K562 (cell line): Measurements from ENCODE around the gene PCSK2. TPM values are rescaled to one million over a fixed set of nuclear protein-coding genes. Genes with fewer than 3 reads are reported as not detected.

Experiments
- ATAC-seq: fragments of 200-7000 bp; cut with Tn5 transposase; 3 replicates; pipeline ENCODE4 v1.9.1; 2020; ENCODE audit warnings: moderate library complexity
- BruUV-seq: library from RNA; stranded (reverse); fragments of 400-500 nt; replicated peaks from 2 replicates; lab custom pipeline; 2021; lab: Mats Ljungman, UMichigan
- CTCF ChIA-PET: fragments of 300-600 bp; formaldehyde crosslinking; extraction: SDS; loops from one replicate; lab custom pipeline; 2021; ENCODE audit warnings: low intra/inter-chr PET ratio; lab: Yijun Ruan, JAX
- POLR2A ChIA-PET: fragments of 300-600, 350-650 bp; sonication (Branson Sonifier 250); formaldehyde crosslinking; extraction: SDS; loops from one replicate; lab custom pipeline; 2021; ENCODE audit warnings: antibody characterized with exemption, inconsistent platforms; lab: Yijun Ruan, JAX
- DNase-seq, 4 experiments: peaks; one replicate each; pipeline versions ENCODE4 v3.0.0 to v3.0.0-alpha.2; 2011 to 2018; ENCODE audit warnings: low spot score in 3 of 4, mixed read lengths in 3 of 4; ENCODE audit errors: extremely low read depth in 1 of 4
- FAIRE-seq: peaks from 2 replicates; lab custom pipeline; 2011; peaks lifted over from hg19 to GRCh38; lab: Jason Lieb, UNC
- H2AFZ ChIP-seq: 2 replicates; pipeline ENCODE4 v1.6.0; 2011; ENCODE audit warnings: low read depth, low read length, control low read depth, inconsistent platforms
- H3K27ac ChIP-seq: fragments of 200-600 bp; 3 replicates; pipeline ENCODE4 v1.8.0; 2011; ENCODE audit warnings: low read depth, mild to moderate bottlenecking, control low read depth, inconsistent platforms, low read length, moderate library complexity, mixed read lengths; ENCODE audit errors: extremely low read depth
- H3K27me3 ChIP-seq, 2 experiments: fragments of 300-600 bp in 1 of 2; 2 replicates in 1 of 2; 3 replicates in 1 of 2; pipeline versions ENCODE4 v1.6.0 to v1.8.0; 2011; ENCODE audit warnings: inconsistent platforms in 2 of 2, low read length in 2 of 2, mild to moderate bottlenecking in 1 of 2, mixed read lengths in 1 of 2, moderate library complexity in 1 of 2; ENCODE audit not compliant: control insufficient read depth in 2 of 2, insufficient read depth in 2 of 2
- H3K36me3 ChIP-seq: fragments of 300-600 bp; 3 replicates; pipeline ENCODE4 v1.8.0; 2011; ENCODE audit warnings: mild to moderate bottlenecking, low read length, inconsistent platforms; ENCODE audit not compliant: control insufficient read depth, insufficient read depth
- H3K4me1 ChIP-seq, 2 experiments: fragments of 200-600 bp in 1 of 2; replicated peaks in 1 of 2; 2 replicates in 1 of 2; 3 replicates in 1 of 2; pipeline versions ENCODE4 v1.5.1 to v1.8.0; 2011; ENCODE audit warnings: inconsistent platforms in 2 of 2, low read length in 2 of 2, mild to moderate bottlenecking in 1 of 2, mixed read lengths in 1 of 2, moderate library complexity in 1 of 2; ENCODE audit not compliant: control insufficient read depth in 2 of 2, insufficient read depth in 2 of 2
- H3K4me2 ChIP-seq: 2 replicates; pipeline ENCODE4 v1.6.1; 2011; ENCODE audit warnings: low read length, control low read depth, inconsistent platforms, mixed read lengths; ENCODE audit not compliant: insufficient read depth
- H3K4me3 ChIP-seq: fragments of 200-600 bp; sonication (generic), shearing (Covaris generic); 2 replicates; pipeline ENCODE4 v1.5.1; 2016; ENCODE audit warnings: control low read depth, inconsistent platforms
- H3K79me2 ChIP-seq: fragments of 200-600 bp; 3 replicates; pipeline ENCODE4 v1.8.0; 2011; ENCODE audit warnings: low read length, inconsistent platforms; ENCODE audit not compliant: control insufficient read depth, insufficient read depth
- H3K9ac ChIP-seq, 2 experiments: 2 replicates each; pipeline versions ENCODE4 v1.6.0 to v1.6.1; 2011; ENCODE audit warnings: low read depth in 2 of 2, low read length in 2 of 2, control low read depth in 1 of 2, inconsistent platforms in 1 of 2, mild to moderate bottlenecking in 1 of 2, mixed read lengths in 1 of 2; ENCODE audit not compliant: insufficient read depth in 1 of 2
- H3K9me1 ChIP-seq: one replicate; pipeline ENCODE4 v1.6.0; 2011; ENCODE audit warnings: inconsistent platforms, mild to moderate bottlenecking, low read length, moderate library complexity; ENCODE audit not compliant: control insufficient read depth, insufficient read depth
- H3K9me3 ChIP-seq: replicated peaks from 2 replicates; pipeline ENCODE4 v1.5.1; 2011; ENCODE audit warnings: low read depth, low read length, inconsistent platforms; ENCODE audit not compliant: control insufficient read depth, insufficient read depth
- H4K20me1 ChIP-seq: replicated peaks from 2 replicates; pipeline ENCODE4 v1.6.1; 2011; ENCODE audit warnings: low read length, inconsistent platforms, mixed read lengths; ENCODE audit not compliant: control insufficient read depth, insufficient read depth
- CBX2 ChIP-seq: fragments of 200-600 bp; sonication (generic); IDR thresholded peaks from one replicate; pipeline ENCODE4 v1.6.1; 2012; ENCODE audit warnings: mild to moderate bottlenecking, low read length, inconsistent platforms; ENCODE audit not compliant: insufficient read depth, poor library complexity, severe bottlenecking
- DNMT1 ChIP-seq: fragments of 450-650 bp; IDR thresholded peaks from 2 replicates; pipeline ENCODE4 v1.6.1; 2016; ENCODE audit warnings: antibody characterized with exemption, mild to moderate bottlenecking
- GATAD2B ChIP-seq: fragments of 450-650 bp; IDR thresholded peaks from 2 replicates; pipeline ENCODE4 v1.6.1; 2017; ENCODE audit warnings: mild to moderate bottlenecking, borderline replicate concordance
- HDAC2 ChIP-seq: fragments of 450-650 bp; IDR thresholded peaks from 2 replicates; pipeline ENCODE4 v1.6.1; 2016; ENCODE audit warnings: mild to moderate bottlenecking
- SMAD4 ChIP-seq: fragments of 250-450 bp; sonication (Bioruptor Pico); conservative IDR thresholded peaks from 2 replicates; pipeline ENCODE4 v1.8.0; 2021; ENCODE audit warnings: inconsistent platforms, mild to moderate bottlenecking, moderate library complexity
- WGBS: fragments of 100-300 bp; shearing (Covaris generic); methylation state at CpG from one replicate; pipeline ENCODE4 v1.1.6; 2016; ENCODE audit warnings: low coverage, mixed read lengths; ENCODE audit not compliant: insufficient coverage; ENCODE audit errors: missing lambda C conversion rate; 5-methylcytosine and 5-hydroxymethylcytosine counted together
- in situ Hi-C: fragments of 300-500 bp; cut with MboI; formaldehyde crosslinking; loops from 4 replicates; pipeline ENCODE4 v1.15.0; 2018; ENCODE audit warnings: inconsistent platforms, mixed read lengths
- intact Hi-C: fragments of 100-400 bp; cut with micrococcal nuclease; formaldehyde crosslinking; loops from 2 replicates; pipeline ENCODE4 v1.14.2; 2022
- polyA plus RNA-seq, 8 experiments: library from polyadenylated mRNA; depleted of rRNA in 4 of 8; stranded (reverse) in 5 of 8; unstranded in 3 of 8; fragments of >200 nt; fragmentation: Nextera tagmentation in 2 of 8; fragmentation: Illumina TruSeq in 1 of 8; extraction: Ambion mirVana in 2 of 8; extraction: Trizol in 1 of 8; gene quantifications; 2 replicates each; pipeline versions ENCODE4 v1.2.1 to v1.2.3, GENCODE V29; 2011 to 2014; ENCODE audit warnings: inconsistent platforms in 1 of 8, missing spikeins in 1 of 8
- total RNA-seq, 7 experiments: library from RNA; depleted of rRNA in 6 of 7; stranded (reverse); fragments of >200 nt in 6 of 7; fragmentation: Illumina TruSeq in 2 of 7; extraction: Trizol in 2 of 7; gene quantifications; 2 replicates each; pipeline versions ENCODE4 v1.2.1 to v1.2.3, GENCODE V29; 2011 to 2021; ENCODE audit warnings: low replicate concordance in 1 of 7
- TF ChIP-seq, protein P1 (sequence below): sonication (generic); formaldehyde crosslinking; IDR thresholded peaks from 2 replicates; pipeline ENCODE4 v1.8.1; 2022; ENCODE audit warnings: missing genetic modification reagents
- TF ChIP-seq, protein P2 (sequence below), 2 experiments: IDR thresholded peaks; 2 replicates each; pipeline ENCODE4 v1.6.1; 2011; ENCODE audit warnings: borderline replicate concordance in 1 of 2, control low read depth in 1 of 2, low read depth in 1 of 2, low read length in 1 of 2, mild to moderate bottlenecking in 1 of 2, mixed read lengths in 1 of 2, moderate library complexity in 1 of 2; ENCODE audit not compliant: insufficient read depth in 1 of 2, insufficient read length in 1 of 2, poor library complexity in 1 of 2, severe bottlenecking in 1 of 2; ENCODE audit errors: extremely low read depth in 1 of 2

The PCSK2 gene
- total and polyA plus RNA-seq, 9 of the 15 experiments (the other 6 are each of a cell fraction or from before 2014, with no cell fraction given): 0.04 to 0.07 (median 0.05) TPM; not detected in 6

DNA sequence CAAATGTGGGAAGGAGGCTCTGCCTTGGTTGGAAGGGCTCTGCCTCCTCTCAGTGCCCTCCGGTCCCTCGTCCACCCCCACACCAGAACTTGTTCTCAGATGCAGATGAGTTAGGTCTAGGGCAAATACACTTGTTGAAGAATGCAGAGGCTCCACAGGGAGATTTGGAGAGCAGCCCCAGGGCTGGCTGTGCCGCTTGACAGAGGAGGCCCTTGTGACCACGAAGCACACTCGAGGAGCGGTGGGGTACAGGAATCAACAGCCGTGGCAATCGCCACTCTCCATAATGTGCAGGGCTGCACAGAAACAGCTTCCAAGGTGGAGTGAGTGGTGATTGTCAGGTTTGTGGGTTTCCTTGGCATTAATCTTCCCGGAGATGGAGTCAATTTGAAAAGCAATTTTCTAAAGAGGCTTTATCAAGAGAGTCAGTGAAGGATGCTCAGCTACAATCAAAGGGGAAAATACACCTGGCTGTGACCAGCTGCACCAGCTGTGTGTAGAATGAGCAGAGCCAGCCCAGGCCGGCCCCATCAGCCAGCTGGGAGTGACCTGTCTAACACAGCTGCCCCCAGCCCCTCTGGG lies 244.9 kb downstream of the PCSK2 start (continued):
- TF ChIP-seq CBX2 (no peak), DNMT1 (no peak), HDAC2 (no peak), SMAD4 (CRISPR knock-in tag) (no peak)
- TF ChIP-seq, protein P1, sequence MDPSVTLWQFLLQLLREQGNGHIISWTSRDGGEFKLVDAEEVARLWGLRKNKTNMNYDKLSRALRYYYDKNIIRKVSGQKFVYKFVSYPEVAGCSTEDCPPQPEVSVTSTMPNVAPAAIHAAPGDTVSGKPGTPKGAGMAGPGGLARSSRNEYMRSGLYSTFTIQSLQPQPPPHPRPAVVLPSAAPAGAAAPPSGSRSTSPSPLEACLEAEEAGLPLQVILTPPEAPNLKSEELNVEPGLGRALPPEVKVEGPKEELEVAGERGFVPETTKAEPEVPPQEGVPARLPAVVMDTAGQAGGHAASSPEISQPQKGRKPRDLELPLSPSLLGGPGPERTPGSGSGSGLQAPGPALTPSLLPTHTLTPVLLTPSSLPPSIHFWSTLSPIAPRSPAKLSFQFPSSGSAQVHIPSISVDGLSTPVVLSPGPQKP (CRISPR knock-in tag): no peak

DNA sequence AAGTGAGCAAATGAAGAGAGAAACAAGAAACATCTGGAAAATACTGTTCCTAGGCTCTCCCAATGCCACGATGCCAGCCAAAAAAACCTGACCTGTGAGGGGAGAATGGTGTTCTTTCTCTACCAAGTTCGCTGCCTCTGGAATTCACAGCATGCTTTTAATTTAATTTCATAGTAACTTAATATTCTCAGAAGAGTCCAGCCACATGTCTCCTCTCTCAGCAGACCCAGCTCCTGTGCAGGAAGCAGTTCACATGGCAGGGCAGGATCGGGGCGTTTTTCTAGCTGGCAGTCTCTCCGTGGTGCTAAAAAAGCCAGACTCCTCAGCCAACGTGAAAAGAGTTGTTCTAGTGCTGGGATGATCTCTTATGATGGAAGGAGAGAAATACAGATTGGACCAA lies 246.8 kb downstream of the PCSK2 start:
- ATAC-seq (no peak), DNase-seq (no peak), FAIRE-seq (no peak)
- no peak overlapping the region for H3K27ac ChIP-seq
- H3K4me2 ChIP-seq: no peak overlapping the region
- H4K20me1 ChIP-seq: no peaks in the 10 kb centered on the region
- peaks cover 0 to 21% of the 10 kb centered on the region in 2 experiments; a peak in 2 of 5 replicates for H3K27me3 ChIP-seq
- H3K9ac ChIP-seq: no peak overlapping the region
- no peak overlapping the region for H2AFZ ChIP-seq
- ChIA-PET CTCF (no interaction called here), POLR2A (no interaction called here)
- no TSS peak for BruUV-seq
- no peaks in the 10 kb centered on the region for H3K4me1 ChIP-seq
- intact Hi-C loops (no loop called here), in situ Hi-C loops (no loop called here)
- no peaks in the 10 kb centered on the region for H3K36me3 ChIP-seq
- no peaks in the 10 kb centered on the region for H3K9me3 ChIP-seq
- TF ChIP-seq GATAD2B: no peak
- TF ChIP-seq, protein P2, sequence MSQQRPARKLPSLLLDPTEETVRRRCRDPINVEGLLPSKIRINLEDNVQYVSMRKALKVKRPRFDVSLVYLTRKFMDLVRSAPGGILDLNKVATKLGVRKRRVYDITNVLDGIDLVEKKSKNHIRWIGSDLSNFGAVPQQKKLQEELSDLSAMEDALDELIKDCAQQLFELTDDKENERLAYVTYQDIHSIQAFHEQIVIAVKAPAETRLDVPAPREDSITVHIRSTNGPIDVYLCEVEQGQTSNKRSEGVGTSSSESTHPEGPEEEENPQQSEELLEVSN (IDR thresholded peaks at IDR 0.05; ENCODE audit: borderline replicate concordance in 1 of 2, extremely low read depth in 1 of 2, insufficient read depth in 1 of 2, insufficient read length in 1 of 2, low read depth in 1 of 2, low read length in 1 of 2, poor library complexity in 1 of 2, severe bottlenecking in 1 of 2): no peak
- no peak overlapping the region for H3K4me3 ChIP-seq
- 0% methylated on average over 6 of the region's 6 CpGs for WGBS
- no peaks in the 10 kb centered on the region for H3K9me1 ChIP-seq
- no peaks in the 10 kb centered on the region for H3K79me2 ChIP-seq
